SKM-1 treated with dmso at 0.1 percent for 144 hours (cell line): ENCODE measurements around the gene MMP23B.
"Not testable (repeated sequence)": the region's sequence is repeated elsewhere in the genome, so short reads cannot be mapped to it uniquely, and the experiment has no call there.

Experiments
- DNase-seq: peaks from one replicate; lab custom pipeline; 2025; ENCODE audit not compliant: unreplicated experiment; lab: John Stamatoyannopoulos, UW

The MMP23B gene

DNA sequence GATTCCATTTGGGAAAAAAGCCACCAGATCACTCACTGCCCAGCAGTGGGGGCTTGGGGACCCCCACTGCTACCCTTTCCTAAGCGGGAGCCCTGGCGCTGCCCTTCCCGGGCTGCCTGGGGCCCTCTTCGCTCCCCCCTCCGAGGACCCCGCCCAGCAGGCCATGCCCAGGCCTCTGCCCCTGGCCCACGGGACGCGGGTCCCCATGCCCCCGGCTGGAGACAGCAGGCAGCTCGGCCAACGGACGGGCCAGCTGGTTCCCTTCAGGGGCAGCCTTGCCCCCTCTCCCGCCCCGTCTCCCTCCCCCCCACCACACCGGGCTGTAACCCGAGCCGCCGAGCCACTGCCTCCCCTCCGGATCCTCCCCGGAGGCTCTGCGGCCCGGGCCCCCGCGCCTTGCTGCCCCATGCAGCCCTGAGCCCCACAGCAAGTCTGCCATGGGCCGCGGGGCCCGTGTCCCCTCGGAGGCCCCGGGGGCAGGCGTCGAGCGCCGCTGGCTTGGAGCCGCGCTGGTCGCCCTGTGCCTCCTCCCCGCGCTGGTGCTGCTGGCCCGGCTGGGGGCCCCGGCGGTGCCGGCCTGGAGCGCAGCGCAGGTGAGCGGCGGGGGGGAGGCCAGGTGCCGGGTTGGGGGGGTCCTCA is at the start of gene MMP23B:
MMP23B (plus strand) TSS at position 392 of the 639 bp plus-strand sequence; CDS start at position 438, 46 bp downstream.
- DNase-seq = no peak

DNA sequence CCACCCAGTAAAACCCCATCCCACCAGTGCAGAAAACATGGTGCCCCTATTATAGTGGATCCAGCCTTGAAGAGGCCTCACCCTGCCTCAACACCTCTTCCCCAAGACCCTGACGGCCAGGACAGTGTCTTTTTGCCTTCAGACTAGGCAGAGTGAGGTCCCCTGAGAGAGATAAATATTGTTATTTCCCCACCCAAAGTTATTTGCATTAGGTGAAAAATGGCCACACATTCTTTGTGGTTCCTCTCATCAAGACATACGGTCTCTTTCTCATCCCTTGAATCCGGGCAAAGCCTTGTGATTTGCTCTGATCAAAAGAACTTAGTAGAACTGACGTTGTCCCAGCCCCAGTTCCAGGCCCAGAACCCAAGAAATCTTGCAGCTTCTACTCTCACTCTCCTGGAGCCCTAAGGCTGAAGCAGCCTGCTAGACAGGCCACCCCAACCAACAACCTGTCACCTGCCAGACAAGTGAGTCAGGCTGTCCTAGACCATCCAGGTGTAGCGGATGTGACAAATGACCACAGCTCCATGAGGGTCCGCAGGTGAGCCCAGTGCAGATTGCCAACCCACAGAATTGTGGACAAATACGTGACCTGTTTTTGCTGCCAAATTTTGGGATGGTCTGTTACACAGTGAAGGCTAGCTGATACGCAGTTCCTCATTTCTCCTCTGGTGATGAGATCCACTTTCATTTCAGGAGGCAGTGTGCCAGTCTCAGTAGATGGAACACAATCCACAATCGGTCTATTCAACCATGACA is 49.2 kb upstream of the MMP23B start:
- no peak for DNase-seq

DNA sequence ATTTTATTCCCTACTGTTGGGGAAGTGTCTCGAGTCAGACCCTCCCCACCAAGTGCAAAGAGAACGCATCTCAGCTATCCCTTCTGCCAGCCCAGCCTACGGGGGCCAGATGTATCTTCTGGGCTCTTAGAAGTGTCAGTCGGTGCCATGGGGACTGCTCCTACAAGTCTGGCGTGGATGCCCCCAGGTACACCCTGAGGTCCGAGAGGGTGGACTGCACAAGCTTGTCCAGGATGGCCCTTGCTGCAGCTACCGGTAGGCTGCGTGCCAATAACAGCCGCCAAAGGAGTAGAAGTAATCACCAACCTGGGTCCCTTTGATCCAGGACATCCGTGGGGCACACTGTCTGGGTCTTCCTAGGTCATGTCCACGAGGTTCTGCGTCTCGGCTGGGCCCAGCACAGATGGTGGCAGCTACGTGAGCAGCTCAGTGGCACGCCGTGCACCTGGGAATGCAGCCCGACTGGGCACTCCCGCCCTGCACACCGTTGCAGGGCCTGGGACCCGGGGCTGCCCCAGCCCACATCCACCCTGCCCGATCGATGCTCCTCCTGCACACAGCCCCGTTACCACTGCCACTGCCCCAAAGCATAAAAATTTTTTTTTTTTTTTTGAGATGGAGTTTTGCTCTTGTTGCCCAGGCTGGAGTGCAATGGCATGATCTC is 48.5 kb upstream of the MMP23B start:
- no peak for DNase-seq

DNA sequence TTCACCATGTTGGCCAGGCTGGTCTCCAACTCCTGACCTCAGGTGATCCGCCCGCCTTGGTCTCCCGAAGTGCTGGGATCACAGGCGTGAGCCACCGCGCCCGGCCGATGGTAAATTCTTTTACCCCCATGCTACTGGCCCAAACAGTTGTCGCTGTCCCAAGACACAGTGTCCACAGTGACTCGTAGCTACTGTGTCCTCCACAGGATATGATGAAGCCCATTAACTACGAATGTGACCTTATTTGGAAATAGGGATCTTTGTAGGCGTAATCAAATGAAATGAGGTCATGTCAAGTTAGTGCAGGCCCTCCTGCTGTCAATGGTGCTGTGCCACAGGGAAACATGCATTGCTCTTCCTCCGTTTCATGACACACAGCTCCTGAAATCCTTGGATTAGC is 40.5 kb upstream of the MMP23B start:
- no peak for DNase-seq

DNA sequence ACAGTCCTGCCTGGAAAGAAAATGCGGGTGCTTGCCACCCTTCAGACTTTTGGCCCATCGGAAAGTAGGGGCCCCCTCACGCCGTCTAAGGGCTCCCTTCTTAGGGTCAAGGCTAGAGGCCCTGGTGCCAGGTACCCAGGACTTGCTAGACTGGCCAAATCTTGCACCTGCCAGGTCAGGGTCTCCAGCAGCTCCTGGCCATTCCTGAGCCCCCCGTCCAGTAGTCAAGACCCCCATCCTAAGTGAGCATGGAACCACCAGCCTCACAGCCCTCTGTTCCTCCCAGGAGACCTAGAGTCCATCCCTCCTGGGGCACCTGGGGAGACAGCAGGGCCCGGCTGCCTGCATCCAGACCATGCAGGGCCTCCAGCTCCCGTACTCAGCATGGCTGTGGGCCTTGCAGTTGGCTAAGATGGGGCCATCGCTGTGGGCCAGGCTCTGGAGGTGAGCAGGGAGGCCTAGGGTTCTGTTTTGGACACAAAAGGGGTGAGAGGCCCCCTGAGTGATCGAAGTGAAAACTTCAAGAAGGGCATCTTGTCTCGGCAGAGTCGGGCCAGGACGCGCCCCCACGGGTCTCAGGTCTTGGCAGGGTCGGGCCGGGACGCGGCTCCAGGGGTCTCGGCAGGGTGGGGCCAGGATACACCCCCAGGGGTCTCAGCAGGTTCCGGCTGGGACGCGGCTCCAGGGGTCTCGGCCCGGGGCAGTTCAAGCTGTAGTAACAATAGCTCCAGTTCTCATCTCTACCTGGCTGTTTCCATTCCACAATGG is 38.0 kb upstream of the MMP23B start:
- no peak for DNase-seq

DNA sequence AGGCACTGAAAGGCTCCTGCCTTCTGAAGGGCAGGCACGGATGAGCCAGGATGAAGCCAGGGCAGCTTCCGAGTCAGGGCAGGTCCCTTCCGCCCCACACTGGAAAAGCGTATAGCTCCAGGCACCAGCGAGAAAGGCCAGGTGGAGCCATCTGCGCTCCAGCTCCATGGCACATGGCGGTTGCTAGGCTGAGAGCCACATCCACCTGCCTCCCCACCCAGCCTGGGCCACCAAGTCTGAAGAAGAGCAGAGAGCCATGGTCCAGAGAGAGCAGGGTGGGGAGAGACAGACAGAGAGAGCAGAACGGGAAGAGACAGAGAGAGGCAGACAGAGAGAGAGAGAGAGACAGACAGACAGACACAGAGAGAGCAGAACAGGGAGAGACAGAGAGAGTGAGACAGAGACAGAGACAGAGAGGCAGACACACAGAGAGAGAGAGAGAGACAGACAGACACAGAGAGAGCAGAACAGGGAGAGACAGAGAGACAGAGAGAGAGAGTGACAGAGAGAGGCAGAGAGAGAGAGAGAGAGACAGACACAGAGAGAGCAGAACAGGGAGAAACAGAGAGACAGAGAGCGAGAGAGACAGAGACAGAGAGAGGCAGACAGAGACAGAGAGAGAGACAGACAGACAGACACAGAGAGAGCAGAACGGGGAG is 37.2 kb upstream of the MMP23B start:
- DNase-seq = no peak

DNA sequence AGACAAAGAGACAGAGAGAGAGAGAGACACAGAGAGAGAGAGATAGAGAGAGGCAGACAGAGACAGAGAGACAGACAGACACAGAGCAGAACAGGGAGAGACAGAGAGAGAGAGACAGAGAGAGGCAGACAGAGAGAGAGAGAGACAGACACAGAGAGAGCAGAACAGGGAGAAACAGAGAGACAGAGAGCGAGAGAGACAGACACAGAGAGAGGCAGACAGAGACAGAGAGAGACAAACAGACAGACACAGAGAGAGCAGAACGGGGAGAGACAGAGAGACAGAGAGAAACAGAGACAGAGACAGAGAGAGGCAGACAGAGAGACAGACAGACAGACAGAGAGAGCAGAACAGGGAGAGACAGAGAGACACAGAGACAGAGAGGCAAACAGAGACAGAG is 36.6 kb upstream of the MMP23B start:
- not testable (repeated sequence) for DNase-seq

DNA sequence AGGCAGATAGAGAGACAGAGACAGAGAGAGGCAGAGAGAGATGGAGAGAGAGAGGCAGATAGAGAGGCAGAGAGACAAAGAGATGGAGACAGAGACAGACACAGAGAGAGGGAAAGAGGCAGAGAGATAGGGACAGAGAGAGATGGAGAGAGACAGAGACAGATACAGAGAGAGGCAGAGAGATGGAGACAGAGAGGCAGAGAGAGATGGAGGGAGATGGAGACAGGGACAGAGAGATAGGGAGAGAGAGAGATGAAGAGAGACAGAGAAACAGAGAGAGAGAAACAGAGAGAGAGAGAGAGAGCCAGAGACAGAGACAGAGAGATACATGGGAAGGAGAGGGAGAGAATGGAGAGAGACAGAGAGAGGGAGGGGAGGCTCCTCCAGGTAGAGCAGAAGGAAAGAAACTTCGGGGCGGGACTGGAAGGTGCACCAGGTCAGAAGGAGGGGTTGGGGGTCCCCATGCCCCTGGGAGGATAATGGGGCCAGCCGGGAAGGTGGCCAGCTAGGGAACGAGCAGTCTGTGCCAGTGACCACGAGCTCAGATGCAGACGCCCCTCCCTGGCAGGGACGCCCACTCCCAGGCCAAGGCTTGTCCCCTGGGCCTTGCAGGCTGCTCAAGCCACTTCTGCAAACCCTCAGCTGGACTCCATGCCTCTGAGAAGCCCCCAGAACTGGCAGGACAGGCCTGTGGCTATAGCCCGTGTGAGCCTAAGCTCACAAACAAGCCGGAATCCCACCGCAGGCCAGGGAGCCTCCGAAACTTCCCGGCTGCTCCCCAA is 35.3 kb upstream of the MMP23B start:
- DNase-seq = no peak

DNA sequence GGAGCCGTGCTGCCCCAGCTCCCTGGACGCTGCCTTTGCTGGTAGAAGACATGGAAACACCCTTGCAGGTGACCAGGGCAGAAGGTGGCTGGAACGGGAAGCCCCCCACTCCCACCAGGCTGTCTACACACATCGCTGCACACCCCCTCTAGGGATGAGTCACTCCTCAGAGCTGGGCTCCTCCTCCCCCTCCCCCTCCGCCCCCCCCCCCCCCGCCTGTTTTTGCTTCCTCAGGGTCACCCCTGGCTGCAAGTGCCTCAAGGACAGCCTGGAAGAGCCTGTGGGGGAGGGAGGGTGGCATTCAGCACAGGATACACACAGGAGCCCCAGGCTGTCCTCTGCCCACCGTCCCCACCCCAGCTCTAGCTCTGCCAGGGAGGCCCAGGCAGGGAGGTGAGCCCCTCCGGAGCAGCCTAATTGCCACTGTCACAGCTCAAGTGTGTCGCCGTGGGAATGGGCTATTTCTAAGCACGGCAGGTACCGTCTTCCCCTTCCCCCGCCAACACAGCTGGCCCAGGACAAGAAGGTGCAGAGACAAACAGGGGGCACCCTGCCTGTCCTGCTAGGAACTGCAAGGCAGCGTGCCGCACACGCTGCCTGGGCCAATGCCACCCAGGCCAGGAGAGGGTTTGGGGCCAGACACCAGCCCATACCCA is 34.6 kb upstream of the MMP23B start:
- no peak for DNase-seq

DNA sequence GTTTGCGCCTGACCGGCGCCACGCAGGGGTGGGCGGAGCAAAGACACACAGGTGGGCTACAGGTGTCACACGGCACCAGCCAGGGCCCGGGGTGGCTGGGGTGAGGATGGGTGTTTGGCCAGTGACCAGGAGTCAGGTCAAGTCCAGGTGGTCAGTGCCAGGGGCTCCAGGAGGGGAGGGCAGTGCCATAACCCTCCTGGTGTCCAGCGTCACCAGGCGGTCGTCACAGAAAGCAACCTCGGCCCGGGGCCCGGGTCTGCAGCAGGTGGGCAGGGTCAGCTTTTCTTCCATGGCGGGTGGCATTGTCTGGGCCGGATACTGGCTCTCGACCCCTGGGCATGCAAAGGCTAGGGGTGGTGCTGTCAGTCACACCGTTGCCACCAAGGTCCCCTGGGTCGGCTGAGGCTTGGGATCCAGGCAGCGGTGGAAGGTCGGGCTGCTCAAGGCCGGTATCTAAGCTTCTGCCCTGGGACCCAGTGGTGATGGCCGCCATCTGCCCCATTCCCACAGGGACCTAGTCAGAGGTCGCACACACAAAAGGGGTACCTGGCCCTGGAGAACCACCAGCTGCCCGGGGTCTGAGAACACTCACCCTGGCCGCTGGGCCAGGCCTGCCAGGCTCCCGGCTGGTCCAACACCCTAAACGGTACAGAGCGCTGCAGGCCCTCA is 33.8 kb upstream of the MMP23B start:
- DNase-seq = no peak

DNA sequence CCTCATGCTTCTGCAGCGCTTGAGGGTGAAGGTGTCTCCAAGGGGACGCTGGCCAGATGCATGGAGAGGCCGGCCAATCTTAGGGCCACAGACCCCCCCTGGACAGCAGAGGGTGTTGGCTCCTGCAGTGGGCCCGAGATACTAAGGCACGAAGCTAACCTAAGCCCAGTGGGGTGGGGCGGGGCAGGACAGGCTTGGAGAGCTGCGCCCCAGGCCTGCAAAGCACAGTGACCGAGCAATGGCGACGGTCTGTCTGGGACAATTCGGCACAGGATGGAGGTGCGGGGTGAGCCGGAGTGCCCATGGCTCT is 33.3 kb upstream of the MMP23B start:
- no peak for DNase-seq

DNA sequence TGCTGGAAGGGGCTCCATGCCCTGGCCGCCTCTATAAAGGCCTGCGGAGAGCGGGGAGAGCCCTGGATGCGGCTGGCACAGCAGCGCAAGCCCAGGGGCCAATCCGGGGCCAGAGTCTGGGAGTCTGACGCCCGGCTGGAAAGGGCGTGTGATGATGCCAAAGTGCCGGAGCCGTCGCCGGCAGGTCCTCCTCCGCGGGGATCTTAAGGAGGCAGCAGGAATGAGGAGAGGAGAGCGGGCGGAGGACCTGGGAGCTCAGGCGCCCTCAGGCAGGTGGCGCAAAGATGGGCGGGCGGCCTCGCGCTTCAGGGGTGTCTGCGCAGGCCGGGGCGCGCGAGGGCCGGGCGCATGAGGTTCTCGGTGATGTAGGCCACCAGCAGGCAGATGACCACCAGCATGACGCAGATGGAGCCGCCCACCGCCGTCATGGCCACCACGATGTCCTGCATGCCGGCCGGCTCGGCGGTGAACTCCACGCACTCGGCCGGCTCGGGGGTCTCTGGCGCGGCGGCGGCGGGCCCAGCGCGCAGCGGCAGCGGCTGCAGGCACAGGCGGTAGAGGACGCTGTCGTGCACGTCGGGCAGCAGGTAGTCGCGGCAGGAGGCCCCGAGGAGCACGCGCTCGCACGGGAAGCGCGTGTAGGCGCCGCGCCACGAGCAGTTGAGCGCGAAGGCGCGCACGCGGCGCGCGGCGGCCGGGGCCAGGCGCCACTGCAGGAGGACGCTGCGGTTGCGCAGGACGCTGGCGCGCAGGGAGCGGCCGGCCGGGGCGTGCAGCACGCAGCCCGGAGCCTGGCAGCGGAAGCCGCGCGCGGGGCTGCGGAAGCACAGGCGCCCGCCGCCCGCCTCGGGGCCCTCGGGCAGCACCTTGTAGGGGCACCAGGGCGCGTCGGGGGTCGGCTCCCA is 32.7 kb upstream of the MMP23B start:
- no peak for DNase-seq

DNA sequence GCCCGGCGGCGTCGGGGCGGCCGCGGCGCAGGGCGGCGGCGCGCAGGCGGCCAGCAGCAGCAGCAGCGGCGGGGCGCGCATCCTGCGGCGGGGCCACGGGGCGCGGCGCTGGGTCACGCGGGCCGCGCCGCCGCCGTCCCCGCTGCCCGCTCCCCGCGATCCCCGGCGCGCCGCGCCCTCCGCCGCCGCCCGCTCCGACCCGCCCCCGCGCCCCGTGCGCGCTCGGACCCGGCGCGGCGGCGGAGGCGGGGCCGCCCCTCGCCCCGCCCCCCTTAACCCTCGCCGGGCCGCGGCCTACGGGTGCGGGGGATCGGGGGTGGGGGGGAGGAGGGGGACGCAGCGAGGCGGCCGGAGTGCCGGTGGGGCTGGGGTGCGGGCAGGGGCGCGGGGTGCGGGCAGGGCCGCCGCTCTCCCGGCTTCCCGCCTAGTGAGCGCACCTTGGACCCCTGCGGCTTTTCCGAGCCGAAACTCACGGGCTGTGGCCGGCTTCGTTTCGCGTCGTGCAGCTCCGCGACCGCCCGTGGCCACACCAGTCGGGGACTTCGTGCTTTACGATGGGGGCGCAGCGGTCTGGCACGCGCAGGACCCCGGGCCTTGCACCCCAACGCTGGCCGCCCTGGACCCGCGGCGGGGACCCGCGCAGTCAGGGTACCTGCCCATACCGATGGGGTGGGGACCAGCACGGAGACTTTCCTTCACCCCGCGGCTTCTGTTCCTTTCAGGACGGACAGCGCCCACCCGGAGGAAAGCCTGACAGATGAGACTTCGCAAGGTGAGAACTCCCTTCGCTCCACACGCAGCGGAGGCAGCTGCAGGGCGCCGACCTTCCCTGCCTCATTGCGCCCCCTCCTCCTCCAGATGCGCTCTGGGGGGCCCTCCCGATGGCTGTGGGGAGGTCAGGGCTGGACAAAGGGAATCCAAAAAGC is 31.8 kb upstream of the MMP23B start, which contains the start of gene FNDC10:
FNDC10 (minus strand) TSS at position 201 of the 926 bp plus-strand sequence; CDS start at position 81, 120 bp downstream.
- no peak for DNase-seq

DNA sequence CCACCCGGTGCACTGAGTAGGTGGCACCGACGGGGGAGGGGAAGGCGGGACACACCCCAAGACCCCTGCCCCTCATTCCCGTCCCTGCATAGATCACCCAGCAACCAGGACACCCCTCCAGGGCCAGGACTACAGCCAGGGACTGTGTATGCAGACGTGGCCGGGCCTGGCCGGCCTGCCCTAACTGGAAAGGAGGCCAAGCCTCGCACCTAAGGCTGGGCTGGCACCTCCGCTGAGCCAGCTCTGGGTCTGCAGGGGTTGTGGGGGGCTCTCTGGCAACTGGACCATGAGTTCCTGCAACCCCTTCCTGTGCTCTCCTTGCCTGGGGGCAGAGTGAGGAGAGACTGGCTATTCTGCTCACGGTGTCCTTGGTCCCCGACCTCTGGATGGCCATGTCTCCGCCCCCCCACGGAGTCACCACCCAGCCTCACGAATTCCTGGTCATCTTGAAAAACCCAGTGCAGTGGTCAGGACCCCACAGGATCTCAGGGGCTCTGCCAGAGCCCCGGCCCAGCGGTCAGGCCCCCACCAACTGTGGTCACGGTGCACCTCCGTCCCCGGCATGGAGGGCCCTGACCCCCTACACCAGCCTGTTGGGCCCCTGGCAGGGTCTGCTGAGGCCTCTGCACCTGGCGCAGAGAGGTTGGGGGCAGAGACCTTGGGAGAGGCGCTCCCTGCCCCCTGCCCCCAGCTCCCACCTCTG is 31.0 kb upstream of the MMP23B start:
- DNase-seq = no peak

DNA sequence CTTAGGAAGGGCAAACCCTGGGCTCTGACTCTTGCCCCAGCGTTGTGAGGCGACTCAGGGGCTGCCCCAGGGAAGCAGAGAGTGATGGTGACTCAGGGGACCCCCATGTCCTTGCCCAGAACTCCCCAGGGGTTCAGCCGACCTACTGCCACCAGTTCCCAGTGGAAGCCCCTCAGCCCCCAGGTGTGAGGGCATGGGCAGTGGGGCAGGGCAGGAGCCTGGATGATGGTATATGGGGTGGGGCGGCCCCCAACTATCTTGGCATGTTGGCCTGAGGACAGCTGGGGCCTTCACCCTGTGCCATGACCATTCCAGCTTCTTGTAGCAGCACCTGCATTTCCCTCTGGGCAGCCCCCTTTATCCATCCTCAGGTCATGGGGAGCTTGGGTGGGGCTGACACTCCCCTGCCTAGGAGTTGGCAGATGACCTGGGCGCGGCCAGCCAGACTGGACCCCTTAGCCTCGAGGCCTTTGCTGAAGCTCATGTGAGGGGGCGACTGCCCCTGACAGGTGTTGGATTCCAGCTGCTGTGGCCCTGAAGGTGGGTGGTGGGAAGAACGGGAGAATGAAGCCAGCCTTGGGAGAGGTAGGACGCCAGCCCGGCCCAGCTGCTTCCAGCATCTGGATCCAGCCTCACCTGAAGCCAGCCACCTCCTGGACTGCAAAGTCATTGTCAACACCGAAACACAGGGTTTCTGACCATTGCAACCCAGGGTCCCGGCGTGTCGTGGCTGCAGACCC is 30.2 kb upstream of the MMP23B start:
- DNase-seq = no peak
